ENCODE data around the gene LTBP3. TPM values are rescaled to one million over a fixed set of nuclear protein-coding genes. Genes with fewer than 3 reads are reported as not detected.

Gene LTBP3
- total and polyA plus RNA-seq, 9 of the 15 experiments (the other 6 are each of a cell fraction or from before 2014, with no cell fraction given): 0.06 to 20.5 (median 4.8) TPM

DNA sequence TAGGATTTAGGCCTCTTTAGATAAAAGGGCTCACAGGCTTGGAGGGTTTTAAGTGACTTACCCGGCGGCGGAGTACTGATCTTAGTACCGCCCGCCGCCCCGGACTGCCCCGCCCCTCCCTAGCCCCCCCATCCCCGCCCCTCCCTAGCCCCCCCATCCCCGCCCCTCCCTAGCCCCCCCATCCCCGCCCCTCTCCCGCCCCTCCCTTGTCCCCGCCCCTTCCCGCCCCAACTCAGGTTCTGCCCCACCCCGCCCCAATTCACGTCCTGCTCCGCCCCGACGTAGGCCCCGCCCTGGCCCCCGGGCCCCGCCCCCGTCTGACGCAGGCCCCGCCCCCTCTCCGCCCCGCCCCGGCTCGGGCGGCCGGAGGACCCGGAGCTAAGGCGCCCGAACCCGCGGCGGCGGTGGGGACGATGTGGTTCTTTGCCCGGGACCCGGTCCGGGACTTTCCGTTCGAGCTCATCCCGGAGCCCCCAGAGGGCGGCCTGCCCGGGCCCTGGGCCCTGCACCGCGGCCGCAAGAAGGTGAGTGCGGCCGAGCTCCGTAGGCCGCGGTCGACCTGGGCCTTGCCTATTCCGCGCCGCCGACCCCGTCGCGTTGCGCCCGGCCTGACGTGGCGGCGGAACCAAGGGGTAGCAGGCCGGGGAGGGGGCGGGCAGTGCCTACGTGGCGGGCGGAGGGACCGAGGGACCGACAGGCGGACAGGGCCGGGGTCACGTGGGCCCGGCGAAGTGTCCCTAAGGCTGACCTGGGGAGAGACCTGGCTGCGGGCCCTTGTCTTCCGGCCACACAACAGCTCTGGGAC, 33.2 kb downstream of the LTBP3 start, which contains the start of gene SCYL1 (continued):
- TF ChIP-seq, protein P1, sequence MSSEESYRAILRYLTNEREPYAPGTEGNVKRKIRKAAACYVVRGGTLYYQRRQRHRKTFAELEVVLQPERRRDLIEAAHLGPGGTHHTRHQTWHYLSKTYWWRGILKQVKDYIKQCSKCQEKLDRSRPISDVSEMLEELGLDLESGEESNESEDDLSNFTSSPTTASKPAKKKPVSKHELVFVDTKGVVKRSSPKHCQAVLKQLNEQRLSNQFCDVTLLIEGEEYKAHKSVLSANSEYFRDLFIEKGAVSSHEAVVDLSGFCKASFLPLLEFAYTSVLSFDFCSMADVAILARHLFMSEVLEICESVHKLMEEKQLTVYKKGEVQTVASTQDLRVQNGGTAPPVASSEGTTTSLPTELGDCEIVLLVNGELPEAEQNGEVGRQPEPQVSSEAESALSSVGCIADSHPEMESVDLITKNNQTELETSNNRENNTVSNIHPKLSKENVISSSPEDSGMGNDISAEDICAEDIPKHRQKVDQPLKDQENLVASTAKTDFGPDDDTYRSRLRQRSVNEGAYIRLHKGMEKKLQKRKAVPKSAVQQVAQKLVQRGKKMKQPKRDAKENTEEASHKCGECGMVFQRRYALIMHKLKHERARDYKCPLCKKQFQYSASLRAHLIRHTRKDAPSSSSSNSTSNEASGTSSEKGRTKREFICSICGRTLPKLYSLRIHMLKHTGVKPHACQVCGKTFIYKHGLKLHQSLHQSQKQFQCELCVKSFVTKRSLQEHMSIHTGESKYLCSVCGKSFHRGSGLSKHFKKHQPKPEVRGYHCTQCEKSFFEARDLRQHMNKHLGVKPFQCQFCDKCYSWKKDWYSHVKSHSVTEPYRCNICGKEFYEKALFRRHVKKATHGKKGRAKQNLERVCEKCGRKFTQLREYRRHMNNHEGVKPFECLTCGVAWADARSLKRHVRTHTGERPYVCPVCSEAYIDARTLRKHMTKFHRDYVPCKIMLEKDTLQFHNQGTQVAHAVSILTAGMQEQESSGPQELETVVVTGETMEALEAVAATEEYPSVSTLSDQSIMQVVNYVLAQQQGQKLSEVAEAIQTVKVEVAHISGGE (CRISPR knock-in tag; IDR thresholded peaks at IDR 0.05): peak in 1 of 3 experiments; percentile 59; a peak in 2 of 6 replicates
- TF ChIP-seq RAD21 (CRISPR knock-in tag; conservative IDR thresholded peaks at IDR 0.05 in 1 of 2, IDR thresholded peaks at IDR 0.05 in 1 of 2) (no peak), TAF1 (IDR thresholded peaks at IDR 0.05; ENCODE audit: control insufficient read depth, extremely low read depth, insufficient read depth, low read length, severe bottlenecking) (peak; percentile 63), ESRRA (IDR thresholded peaks at IDR 0.05; ENCODE audit: borderline replicate concordance, low read depth) (0 out of 2 replicates have a peak, but pooled peaks have one; percentile 22), POLR3A (IDR thresholded peaks at IDR 0.05; ENCODE audit: borderline replicate concordance, extremely low read depth, insufficient read depth, insufficient read length) (no peak), GATA2 (CRISPR knock-in tag; IDR thresholded peaks at IDR 0.05) (no peak), PHF8 (IDR thresholded peaks at IDR 0.05; ENCODE audit: borderline replicate concordance, low read length) (peak; percentile 79; the same call in 1 of the 2 replicates), CEBPG (CRISPR knock-in tag; IDR thresholded peaks at IDR 0.05) (peak; percentile 26; the same call in 1 of the 2 replicates), CEBPG (tag; conservative IDR thresholded peaks at IDR 0.05 in 1 of 2, IDR thresholded peaks at IDR 0.05 in 1 of 2) (no peak), CREM (IDR thresholded peaks at IDR 0.05; ENCODE audit: low read depth) (peak; percentile 15; the same call in 1 of the 2 replicates), ZNF75A (CRISPR knock-in tag; IDR thresholded peaks at IDR 0.05) (no peak), KDM5B (IDR thresholded peaks at IDR 0.05; ENCODE audit: insufficient replicate concordance, low read depth, low read length) (peak; percentile 43), RBBP5 (IDR thresholded peaks at IDR 0.05; ENCODE audit: borderline replicate concordance, insufficient read depth, low read length, poor library complexity, severe bottlenecking) (peak; percentile 35), CXXC5 (CRISPR knock-in tag; IDR thresholded peaks at IDR 0.05) (peak; percentile 69)
- TF ChIP-seq, protein P2, sequence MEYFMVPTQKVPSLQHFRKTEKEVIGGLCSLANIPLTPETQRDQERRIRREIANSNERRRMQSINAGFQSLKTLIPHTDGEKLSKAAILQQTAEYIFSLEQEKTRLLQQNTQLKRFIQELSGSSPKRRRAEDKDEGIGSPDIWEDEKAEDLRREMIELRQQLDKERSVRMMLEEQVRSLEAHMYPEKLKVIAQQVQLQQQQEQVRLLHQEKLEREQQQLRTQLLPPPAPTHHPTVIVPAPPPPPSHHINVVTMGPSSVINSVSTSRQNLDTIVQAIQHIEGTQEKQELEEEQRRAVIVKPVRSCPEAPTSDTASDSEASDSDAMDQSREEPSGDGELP (CRISPR knock-in tag; IDR thresholded peaks at IDR 0.05; ENCODE audit: borderline replicate concordance): peak; percentile 56; the same call in 1 of the 2 replicates
- TF ChIP-seq, protein P3, sequence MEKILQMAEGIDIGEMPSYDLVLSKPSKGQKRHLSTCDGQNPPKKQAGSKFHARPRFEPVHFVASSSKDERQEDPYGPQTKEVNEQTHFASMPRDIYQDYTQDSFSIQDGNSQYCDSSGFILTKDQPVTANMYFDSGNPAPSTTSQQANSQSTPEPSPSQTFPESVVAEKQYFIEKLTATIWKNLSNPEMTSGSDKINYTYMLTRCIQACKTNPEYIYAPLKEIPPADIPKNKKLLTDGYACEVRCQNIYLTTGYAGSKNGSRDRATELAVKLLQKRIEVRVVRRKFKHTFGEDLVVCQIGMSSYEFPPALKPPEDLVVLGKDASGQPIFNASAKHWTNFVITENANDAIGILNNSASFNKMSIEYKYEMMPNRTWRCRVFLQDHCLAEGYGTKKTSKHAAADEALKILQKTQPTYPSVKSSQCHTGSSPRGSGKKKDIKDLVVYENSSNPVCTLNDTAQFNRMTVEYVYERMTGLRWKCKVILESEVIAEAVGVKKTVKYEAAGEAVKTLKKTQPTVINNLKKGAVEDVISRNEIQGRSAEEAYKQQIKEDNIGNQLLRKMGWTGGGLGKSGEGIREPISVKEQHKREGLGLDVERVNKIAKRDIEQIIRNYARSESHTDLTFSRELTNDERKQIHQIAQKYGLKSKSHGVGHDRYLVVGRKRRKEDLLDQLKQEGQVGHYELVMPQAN (IDR thresholded peaks at IDR 0.05; ENCODE audit: borderline replicate concordance): peak; percentile 19; the same call in 1 of the 2 replicates
- TF ChIP-seq, protein P4, sequence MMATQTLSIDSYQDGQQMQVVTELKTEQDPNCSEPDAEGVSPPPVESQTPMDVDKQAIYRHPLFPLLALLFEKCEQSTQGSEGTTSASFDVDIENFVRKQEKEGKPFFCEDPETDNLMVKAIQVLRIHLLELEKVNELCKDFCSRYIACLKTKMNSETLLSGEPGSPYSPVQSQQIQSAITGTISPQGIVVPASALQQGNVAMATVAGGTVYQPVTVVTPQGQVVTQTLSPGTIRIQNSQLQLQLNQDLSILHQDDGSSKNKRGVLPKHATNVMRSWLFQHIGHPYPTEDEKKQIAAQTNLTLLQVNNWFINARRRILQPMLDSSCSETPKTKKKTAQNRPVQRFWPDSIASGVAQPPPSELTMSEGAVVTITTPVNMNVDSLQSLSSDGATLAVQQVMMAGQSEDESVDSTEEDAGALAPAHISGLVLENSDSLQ (IDR thresholded peaks at IDR 0.05): peak; percentile 12; the same call in 1 of the 2 replicates
